C1 segment of cervical spinal cord (tissue), 14 donors: ENCODE measurements around the gene ATOX1.
"Not testable (repeated sequence)": the region's sequence is repeated elsewhere in the genome, so short reads cannot be mapped to it uniquely, and the experiment has no call there.

Experiments used
- DNase-seq, 14 donors: peaks; one replicate each; lab custom pipeline; 2025; lab: John Stamatoyannopoulos, UW

ATOX1 gene

DNA sequence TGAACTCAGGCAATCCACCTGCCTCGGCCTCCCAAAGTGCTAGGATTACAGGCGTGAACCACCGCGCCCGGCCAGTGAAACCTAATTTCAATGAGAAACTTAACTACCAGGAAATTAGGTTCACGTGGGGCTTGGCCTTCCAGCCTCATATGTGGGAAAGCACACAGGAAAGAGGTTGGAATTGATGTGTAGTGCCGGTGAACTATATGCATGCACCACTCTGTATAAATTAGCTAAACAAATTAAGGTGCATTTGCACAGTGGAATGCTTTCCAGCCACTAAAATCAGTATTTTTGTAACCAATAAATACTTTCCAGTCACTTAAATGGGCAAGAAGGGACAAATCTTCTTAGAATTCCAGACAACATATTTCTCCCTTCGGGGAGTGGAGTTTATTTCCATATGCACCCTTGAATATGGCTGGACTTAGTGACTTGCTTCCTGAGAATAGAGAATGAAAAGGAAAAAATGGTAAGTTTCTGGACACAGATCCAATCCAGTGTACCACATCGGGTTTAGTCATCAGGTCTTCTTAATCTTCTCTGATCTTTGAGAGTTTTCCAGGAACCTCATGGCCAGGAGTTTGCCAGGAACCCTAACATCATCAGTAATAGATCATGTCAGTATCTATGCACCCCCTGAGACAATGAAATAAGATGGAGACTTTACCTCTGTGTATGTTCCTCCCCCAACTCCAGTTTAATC, 24.9 kb downstream of the ATOX1 start:
- DNase-seq: no peak

DNA sequence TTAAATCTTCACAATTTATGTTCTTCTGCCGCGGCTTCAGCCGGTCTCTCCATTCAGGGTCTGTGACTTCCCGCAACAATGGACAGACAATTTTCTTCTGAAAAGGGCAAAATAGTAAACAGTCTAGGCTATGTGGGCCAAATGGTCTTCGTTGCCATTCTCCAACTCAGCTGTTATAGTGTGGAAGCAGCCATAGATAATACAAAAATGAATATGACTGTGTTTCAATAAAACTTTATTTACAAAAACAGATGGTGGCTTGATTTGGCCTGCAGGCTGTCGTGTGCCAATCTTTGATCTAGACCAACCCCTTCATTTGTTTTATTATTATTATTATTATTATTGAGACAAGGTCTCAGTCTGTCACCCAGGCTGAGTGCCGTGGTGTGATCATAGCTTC, 28.1 kb downstream of the ATOX1 start:
- no peak for DNase-seq

DNA sequence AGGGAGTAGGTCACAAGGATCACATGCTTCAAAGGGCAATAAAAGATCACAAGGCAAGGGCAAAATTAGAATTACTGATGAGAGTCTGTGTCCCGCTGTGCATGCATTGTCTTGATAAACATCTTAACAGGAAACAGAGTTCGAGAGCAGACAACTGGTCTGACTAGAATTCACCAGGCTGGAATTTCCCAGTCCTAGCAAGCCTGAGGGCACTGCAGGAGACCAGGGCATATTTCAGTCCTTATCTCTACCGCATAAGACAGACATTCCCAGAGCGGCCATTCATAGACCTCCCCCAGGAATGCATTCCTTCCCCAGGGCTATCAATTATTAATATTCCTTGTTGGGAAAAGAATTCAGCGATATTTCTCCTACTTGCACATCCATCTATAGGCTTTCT, 28.8 kb downstream of the ATOX1 start:
- DNase-seq: not testable (repeated sequence)

DNA sequence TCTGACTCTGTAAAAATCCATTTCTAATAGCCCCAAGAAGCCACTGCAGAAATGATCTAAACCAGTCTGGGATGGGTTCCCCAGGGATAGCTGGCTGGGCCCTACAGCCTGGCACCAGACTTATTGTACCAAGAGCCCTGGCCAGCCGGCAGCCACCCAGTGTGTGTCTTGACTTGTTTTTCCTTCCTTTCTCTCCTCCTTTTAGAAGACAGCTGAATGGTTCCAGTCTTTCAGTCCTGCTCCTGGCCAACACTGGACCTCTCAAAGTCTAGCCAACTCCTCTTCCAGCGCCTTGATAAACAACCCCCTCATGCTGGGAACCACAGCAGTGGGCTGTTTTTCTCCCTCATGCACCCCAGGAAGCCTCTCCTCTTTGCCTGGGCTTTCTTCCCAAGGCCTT, 34.1 kb downstream of the ATOX1 start:
- peak in 8 of 14 donors; percentile 15 to 78 (median 40) for DNase-seq

DNA sequence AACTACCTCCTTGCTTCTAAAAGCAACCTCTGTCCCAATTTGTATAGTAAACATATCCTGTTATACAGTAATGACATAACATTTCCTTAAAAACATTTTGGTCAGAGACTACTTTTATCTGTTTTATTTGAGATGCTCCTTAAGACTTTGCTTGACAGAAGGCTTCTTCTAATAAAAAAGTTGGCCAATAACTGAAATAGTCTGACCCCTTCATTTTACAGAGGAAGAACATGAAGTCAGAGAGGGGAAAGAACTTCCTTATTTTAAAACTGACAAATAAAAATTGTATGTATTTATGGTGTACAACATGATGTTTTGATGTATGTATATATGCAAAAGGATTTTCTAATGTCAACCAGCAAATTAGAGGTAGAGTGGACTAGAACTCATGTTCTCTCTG, 35.9 kb downstream of the ATOX1 start:
- no peak for DNase-seq

DNA sequence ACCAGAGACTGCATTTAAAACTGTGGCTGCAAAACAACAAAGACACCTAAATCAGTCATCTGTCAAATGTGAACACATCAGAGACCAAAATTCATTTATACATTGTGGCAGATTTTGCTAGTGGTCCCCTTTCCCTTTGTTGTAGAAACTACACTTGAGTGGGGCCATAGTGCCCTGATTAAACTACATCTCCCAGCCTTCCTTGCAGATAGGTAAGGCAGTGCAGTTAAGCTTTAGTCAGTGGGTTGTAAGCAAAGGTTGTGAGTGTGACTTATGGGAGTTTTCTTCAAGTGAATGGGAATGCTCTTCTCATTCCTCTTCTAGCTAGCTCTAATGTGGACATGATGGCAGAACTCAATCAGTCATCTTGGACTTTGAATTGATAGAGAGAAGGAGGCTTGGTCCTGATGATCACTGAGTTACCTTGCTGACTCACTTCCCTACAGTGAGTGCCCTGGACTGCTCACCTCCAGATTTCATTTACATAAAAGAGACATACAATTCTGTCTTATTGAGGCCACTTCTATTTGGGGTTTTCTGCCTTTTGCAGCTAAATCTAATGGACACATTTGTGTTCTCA, 36.5 kb downstream of the ATOX1 start:
- no peak for DNase-seq

DNA sequence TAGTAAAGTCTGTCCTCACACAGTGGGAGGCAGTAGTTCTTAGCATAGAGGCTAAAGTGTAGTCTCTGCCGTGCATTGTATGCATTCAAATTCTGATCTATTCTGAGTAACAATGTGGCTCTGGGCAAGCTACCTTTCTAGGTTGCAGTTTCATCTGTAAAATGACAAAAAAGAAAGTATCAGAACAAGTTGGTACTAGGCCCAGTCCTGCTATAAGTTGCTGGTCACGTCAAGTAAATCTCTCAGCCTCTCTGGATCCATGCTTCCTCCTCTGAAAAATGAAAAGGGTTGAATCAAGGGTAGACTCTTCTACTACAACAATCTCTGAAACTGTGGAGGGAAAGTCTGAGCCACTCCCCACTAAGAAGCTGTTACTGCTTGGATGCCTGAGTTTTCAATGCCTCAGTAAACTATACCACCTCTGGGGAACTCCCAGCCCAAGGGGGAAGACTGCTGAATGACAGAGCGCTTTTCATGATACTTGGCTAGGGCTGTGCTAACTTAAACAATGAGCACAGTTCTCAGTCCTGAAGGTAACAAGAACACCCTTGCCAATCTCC, 37.3 kb downstream of the ATOX1 start:
- no peak for DNase-seq

DNA sequence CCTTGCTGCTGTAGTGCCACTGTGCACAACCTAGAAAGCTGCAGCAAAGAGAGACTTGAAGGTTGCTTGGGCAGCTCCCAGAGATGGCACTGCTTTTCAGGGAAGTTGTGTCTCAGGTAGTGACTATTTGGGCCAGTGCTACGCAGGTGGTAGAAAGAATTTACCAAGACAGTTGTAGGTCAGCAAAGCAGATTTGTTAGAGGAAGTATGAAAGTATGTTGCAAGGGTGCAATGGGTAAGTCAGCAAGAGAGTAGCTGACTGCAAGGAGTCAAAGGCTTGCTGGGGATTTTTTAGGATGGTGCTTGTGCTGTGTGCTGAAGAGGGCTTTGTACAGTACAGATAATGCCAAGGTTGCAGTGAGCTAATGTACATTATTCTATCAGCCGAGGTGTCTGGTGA, 38.2 kb downstream of the ATOX1 start:
- DNase-seq: no peak

DNA sequence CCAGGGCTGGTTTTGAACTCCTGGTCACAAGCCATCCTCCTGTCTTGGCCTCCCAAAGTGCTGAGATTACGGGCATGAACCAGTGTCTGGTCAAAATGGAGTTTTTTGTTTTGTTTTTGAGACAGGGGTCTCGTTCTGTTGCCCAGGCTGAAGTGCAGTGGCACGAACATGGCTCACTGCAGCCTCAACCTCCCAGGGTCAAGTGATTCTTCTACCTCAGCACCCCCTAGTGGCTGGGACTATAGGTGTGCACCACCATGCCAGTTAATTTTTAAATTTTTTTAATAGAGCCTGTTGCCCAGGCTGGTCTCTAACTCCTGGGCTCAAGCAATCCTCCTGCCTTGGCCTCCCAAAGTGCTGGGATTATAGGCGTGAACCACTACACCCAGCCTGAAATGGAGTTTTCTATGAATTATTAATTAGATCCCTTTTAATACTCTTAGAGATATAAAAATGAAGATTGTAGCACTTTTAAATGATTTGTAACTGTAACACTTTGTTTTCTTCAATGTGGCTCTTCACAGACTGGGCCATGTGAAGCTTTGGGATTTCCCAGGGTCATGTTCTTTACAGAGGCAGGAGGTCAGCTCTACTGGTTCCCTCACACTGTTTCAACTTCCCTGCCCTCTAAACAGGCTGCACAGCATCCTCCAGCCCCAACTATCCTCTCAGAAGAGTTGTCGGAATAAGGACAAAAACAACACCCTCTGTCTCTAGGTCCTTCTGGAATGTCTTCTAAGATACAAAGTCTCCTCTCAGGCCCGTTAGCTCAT, 39.0 kb downstream of the ATOX1 start:
- peak in 2 of 14 donors; percentile 19 to 31 for DNase-seq

DNA sequence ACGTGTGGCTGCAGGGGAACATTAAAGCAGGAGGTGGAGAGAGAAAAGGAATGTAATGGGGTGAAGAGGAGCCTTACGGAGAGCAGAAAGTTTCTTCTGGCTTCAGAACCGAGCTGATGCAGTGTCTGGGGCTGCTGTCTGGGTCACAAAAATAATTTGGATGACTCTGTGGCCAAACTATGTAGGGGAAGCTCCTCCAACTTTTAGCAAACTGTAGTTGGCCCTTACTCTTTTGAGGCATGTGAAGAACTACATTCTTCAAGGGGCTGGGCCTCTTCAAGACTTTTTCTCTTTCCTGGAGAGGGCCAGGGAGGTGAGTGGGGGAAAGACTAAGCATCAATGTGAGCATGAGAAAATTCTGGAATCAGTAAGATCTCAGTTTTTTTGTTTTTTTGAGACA, 39.8 kb downstream of the ATOX1 start:
- no peak for DNase-seq

DNA sequence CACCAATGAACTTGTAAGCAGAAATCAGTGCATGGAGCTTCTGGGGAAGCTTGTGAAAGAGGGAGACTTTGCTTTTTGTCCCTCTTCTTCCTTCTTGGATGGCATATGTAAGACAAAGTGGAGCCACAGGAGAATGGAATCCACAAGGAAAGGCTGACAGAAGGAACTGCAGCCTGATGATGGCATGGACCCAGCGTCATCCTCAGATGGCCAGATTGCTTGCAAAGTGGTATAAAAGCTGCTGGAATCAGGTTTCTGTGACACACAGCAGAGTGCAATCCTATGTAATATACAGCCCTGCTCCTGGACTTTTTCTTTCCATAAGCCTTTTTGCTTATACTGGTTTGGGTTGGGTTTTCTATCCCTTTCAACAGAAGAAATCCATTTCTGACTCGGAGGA, 40.3 kb downstream of the ATOX1 start:
- peak in 1 of 14 donors; percentile 14 for DNase-seq

DNA sequence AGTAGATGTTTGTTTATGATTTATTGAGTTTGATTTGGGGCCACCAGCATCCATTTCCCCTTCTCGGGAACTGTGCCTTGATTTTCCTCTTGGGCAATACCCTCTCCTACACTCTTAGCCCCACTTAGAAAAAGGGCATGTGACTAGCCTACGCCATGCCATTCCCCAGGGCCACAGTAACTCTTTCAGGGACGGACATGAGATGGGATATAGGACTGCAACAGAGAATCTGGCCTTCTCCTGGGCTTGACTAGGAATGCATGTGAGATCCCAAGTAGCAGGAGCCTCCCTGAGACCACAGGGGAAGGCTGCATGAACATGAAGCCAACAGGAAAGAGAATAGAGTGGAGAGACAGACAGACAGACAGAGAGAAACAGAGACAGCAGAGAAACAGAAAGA, 41.0 kb downstream of the ATOX1 start:
- DNase-seq: no peak

DNA sequence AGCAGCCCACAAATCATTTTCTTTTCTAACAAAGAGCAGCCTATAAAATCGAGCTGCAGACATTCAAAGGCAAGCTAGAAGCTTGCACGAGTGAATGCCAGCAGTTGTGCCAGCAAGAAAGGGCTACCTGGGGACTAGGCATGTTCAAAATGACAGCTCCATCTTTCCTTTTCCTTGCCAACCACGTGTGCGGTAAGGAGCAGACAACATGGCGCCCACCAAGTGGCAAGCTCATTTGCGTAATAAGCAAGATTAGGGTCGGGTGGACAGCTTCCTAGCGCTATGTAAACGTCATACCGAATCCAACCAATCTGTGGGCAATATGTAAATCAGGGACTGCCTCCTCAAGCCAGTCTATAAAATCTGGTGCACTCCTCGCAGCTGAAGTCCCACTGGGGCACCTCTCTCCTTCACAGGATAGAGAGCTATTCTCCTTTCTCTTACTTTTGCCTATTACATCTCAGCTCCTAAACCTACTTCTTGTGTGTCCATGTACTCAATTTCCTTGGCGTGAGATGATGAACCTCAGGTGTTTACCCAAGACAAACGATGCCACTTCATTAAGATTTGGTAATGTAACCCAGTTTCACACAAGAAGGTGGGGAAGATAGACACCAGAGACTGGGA, 49.2 kb downstream of the ATOX1 start:
- no peak for DNase-seq

DNA sequence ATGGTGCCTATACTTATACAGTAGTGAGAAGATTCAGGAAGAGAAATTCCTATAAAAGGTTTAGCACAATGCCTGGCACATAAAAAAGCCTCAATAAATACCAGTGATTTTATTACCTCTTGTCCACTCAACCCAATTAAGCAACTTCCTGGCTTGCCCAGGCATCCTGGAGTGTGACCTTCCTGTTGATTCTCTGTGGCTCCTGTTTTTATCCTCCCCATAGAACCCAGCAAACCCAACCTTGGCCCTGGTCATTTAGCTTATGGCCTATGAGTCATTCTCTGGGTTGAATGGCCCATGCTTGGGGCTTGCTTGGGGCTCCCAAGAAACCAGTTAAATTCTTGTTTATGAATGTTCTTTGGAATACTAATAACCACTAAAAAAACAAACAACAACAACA, 50.3 kb downstream of the ATOX1 start:
- DNase-seq: no peak

DNA sequence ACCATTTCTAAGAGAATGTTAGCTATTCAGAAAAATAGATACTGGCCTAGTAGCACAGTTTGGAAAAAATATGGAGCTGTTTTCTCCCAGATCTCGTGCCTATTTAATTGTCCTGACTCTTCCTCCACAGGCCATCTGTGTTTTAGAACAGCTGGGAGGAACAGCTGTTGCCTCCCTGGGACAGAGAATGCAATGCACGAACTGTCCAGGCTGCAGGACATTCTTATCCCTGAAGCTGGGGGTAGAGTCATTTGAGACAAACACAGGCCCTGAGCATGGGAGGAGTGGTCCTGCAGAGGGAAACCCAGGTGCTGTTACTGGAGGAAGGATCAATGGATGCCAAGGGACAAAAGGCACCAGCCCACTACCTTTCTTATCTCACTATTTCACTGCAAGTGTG, 50.9 kb downstream of the ATOX1 start:
- DNase-seq: no peak

DNA sequence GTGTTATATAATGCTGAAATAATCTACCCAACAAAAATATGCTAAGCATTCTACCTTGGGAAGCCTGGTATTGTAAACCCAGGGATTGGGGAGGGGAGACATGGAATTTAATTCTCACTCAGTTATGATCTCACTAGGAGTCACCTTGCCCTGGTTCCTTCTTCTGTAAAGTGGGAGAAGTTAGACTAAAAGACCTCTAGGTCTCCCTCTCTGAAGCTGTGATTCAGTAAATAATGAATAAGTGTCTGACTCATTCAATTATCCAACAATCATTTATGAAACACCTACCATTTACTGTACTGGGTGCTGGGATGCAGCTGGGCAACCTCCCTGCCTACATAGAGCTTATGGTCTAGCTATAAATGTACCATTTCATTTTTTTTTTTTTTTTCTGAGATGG, 51.5 kb downstream of the ATOX1 start:
- DNase-seq: no peak

DNA sequence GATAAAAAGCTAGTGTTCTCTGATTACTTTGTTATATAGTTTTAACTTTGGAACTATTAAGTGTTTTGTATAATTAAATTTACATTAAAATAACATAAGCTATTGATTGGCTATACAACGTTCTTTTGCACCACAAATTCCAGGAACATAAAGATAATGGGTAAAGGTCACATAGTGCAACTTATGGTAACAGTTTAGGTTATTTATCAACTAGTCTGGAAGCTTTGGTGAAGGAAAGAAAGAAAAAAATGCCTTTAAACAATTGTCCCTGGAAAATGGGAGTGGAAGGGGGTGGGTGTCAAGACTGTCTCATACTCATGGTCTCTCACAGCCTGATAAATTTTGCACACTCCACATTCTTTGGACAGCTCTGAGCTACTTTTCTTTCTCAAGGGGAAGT, 54.7 kb downstream of the ATOX1 start:
- no peak for DNase-seq

DNA sequence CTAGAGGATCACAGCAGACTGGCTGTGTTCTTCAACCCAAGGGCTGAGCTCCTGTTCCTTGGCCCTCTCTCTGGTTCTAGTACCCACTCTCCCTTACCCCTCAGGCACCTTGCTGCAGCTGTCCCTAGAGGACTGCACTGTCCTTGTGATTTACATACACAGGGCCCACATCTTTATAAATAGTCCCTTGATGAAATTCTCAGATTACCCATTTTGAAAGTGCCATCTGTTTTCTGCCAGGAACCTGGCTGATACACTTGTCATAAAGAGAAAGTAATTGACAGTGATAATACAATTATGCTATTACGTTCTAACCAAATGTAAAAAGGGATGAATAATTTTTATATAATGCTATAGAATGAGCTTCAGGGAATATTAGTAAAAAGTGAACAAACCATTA, 55.2 kb downstream of the ATOX1 start:
- no peak for DNase-seq

DNA sequence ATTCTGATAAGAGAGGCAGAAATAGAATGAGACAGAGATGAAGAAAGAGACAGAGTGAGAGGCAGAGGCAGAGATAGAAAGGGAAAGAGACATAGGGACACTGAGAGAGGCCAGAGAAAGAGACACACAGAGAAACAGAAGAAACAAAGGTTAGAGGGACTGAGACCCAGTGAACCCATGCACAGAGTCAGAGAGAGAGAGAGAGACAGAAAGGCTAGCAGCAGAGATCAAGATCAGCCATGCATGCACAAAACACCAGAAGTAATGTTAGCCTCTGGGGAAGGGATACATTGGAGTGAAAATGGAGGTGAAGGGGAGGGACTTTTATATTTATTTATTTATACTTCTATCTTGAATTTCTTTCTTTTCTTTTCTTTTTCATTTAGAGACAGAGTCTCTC, 57.6 kb downstream of the ATOX1 start:
- DNase-seq: no peak

DNA sequence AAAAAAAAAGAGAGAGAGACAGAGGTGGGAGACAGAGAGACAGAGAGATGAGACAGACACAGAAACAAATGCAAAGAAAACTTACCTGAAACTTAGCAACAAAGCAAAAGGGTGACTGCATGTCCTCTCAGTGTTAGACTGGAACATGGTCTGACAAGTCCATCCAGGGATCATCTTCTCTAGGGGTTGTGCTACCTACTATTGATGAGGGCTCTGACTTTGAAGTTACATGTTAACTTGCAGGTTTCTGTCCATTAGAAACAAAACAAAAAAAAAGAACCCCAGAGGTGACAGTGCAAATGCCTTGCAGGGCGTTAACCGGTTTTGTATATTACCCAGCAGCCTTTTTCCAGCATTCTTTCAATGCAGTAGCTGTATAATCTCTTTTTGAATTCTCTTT, 58.1 kb downstream of the ATOX1 start:
- no peak for DNase-seq

DNA sequence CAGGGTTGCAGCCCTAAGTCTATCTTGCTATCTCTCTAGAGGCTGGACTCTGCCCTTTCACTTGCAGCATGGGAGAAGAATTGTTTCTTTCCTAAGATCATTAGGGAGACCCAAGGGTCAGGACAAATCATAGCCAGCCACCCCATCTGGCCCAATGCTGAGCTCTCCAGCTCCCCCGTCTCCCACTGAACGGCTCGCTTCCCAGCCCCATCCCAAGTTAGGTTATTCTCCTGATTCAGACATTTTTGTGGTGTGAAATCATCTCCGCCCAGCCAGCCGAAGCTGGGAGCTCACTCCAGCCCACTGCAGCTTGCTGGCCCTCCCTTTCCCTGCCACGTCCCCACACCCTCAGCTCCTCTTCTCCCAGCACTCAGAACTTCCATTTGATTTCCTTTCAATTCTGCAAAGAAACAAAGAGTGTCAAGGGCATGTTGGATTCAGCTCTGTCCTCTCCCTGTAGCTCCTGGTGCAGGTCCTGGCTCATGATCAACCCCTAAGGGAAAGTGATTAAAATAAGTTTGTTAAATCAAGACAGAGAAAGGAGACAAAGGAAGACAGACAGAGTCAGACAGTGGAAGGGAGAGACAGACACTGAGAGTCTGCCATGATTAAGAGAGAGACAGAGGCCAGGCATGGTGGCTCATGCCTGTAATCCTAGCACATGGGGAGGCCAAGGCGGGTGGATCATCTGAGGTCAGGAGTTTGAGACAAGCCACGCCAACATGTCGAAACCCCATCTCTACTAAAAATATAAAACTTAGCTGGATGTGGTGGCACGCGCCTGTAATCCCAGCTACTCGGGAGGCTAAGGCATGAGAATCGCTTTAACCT, 59.1 kb downstream of the ATOX1 start:
- DNase-seq: peak in 3 of 14 donors; percentile 20 to 23 (median 23)
